Transverse colon (tissue), 4 donors: Measurements from ENCODE around the gene LTB4R.

Source experiments
- POLR2A ChIP-seq: fragments of 450-650 bp; IDR thresholded peaks from one replicate; pipeline ENCODE4 v1.6.1; 2016; ENCODE audit warnings: antibody characterized with exemption, mild to moderate bottlenecking, moderate library complexity
- POLR2AphosphoS5 ChIP-seq, 3 donors: sonication (generic); formaldehyde crosslinking; IDR thresholded peaks; one replicate each; pipeline ENCODE4 v1.6.1; 2016; ENCODE audit warnings: antibody characterized with exemption in 3 of 3
- TF ChIP-seq, protein P1 (sequence below), 5 experiments: fragments of 200-600 bp in 3 of 5; fragments of 450-650 bp in 2 of 5; sonication (generic) in 3 of 5; IDR thresholded peaks; 1 replicate in 2 of 5; 2 replicates in 3 of 5; pipeline ENCODE4 v1.5.1; 2016 to 2017; ENCODE audit warnings: antibody characterized with exemption in 5 of 5, inconsistent platforms in 3 of 5, mild to moderate bottlenecking in 2 of 5, moderate library complexity in 1 of 5

DNA sequence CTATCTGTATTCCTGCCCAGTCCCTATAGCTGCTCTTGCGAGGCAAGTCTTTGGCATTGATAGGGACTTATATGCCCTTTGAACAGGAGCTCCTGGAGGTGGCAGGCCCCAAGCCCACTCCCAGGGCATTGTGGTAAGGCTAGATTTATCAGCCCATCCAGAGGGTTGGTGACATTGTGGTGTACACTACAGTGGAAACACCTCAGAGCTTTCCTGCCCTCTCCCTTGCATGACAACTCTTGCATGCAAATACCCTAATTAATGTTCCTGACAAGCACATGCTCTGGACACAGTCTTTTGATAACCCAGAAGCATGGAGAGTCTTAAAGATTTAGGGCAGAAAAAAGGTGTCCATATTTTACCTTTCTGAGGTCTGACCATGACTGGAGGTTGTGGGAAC, 29.3 kb downstream of the LTB4R start:
- TF ChIP-seq, protein P1, sequence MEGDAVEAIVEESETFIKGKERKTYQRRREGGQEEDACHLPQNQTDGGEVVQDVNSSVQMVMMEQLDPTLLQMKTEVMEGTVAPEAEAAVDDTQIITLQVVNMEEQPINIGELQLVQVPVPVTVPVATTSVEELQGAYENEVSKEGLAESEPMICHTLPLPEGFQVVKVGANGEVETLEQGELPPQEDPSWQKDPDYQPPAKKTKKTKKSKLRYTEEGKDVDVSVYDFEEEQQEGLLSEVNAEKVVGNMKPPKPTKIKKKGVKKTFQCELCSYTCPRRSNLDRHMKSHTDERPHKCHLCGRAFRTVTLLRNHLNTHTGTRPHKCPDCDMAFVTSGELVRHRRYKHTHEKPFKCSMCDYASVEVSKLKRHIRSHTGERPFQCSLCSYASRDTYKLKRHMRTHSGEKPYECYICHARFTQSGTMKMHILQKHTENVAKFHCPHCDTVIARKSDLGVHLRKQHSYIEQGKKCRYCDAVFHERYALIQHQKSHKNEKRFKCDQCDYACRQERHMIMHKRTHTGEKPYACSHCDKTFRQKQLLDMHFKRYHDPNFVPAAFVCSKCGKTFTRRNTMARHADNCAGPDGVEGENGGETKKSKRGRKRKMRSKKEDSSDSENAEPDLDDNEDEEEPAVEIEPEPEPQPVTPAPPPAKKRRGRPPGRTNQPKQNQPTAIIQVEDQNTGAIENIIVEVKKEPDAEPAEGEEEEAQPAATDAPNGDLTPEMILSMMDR (IDR thresholded peaks at IDR 0.05): no peak
- no peak for TF ChIP-seq POLR2A
- TF ChIP-seq POLR2AphosphoS5 (IDR thresholded peaks at IDR 0.05): no peak
